Activated CD8-positive, alpha-beta memory T cell treated with anti-CD3 and anti-CD28 coated beads, Interleukin-2, amount 50 U/mL, for 24 hours (primary cell): ENCODE measurements around the gene CCNE1.
"Not testable (repeated sequence)": the region's sequence is repeated elsewhere in the genome, so short reads cannot be mapped to it uniquely, and the experiment has no call there.

Source experiments
- DNase-seq: peaks from one replicate; pipeline ENCODE4 v3.0.0-alpha.2; 2020; ENCODE audit errors: extremely low read depth

CCNE1 gene

GRCh38 chr19:29815231-29815630 is 3.4 kb downstream of the CCNE1 start:
- no peak for DNase-seq

GRCh38 chr19:29817316-29817715 is 5.5 kb downstream of the CCNE1 start:
- DNase-seq = no peak

- no peak for DNase-seq
Measured at GRCh38 chr19:29819300-29819699, 7.5 kb downstream of the CCNE1 start.

- DNase-seq = no peak
Measured at GRCh38 chr19:29819986-29820385, 8.2 kb downstream of the CCNE1 start.

- no peak for DNase-seq
Measured at GRCh38 chr19:29823581-29824330, 12.0 kb downstream of the CCNE1 start.

- DNase-seq = not testable (repeated sequence)
Measured at GRCh38 chr19:29825263-29825662, 13.5 kb downstream of the CCNE1 start.

GRCh38 chr19:29831041-29831548 is 19.3 kb downstream of the CCNE1 start:
- no peak for DNase-seq

- no peak for DNase-seq
Measured at GRCh38 chr19:29831686-29832085, 19.9 kb downstream of the CCNE1 start.

GRCh38 chr19:29832801-29833200 is 21.0 kb downstream of the CCNE1 start:
- DNase-seq = no peak

GRCh38 chr19:29833614-29834261 is 21.9 kb downstream of the CCNE1 start:
- DNase-seq = no peak

GRCh38 chr19:29834991-29835846 is 23.4 kb downstream of the CCNE1 start:
- no peak for DNase-seq

GRCh38 chr19:29836409-29836825 is 24.6 kb downstream of the CCNE1 start:
- DNase-seq = no peak

- no peak for DNase-seq
Measured at GRCh38 chr19:29837448-29837981, 25.7 kb downstream of the CCNE1 start.

- no peak for DNase-seq
Measured at GRCh38 chr19:29837996-29838395, 26.2 kb downstream of the CCNE1 start.

- DNase-seq = no peak
Measured at GRCh38 chr19:29840066-29840950, 28.5 kb downstream of the CCNE1 start.

- no peak for DNase-seq
Measured at GRCh38 chr19:29841209-29841558, 29.4 kb downstream of the CCNE1 start.

- no peak for DNase-seq
Measured at GRCh38 chr19:29841559-29842367, 30.0 kb downstream of the CCNE1 start.

GRCh38 chr19:29842471-29843179 is 30.8 kb downstream of the CCNE1 start:
- no peak for DNase-seq

- DNase-seq = no peak
Measured at GRCh38 chr19:29843180-29844051, 31.6 kb downstream of the CCNE1 start.
